ENCODE data around the gene RSBN1. TPM values are rescaled to one million over a fixed set of nuclear protein-coding genes. Genes with fewer than 3 reads are reported as not detected.

RSBN1 gene
- total and polyA plus RNA-seq, 7 donors, result 5.4 to 33.9 (median 15.5) TPM

DNA sequence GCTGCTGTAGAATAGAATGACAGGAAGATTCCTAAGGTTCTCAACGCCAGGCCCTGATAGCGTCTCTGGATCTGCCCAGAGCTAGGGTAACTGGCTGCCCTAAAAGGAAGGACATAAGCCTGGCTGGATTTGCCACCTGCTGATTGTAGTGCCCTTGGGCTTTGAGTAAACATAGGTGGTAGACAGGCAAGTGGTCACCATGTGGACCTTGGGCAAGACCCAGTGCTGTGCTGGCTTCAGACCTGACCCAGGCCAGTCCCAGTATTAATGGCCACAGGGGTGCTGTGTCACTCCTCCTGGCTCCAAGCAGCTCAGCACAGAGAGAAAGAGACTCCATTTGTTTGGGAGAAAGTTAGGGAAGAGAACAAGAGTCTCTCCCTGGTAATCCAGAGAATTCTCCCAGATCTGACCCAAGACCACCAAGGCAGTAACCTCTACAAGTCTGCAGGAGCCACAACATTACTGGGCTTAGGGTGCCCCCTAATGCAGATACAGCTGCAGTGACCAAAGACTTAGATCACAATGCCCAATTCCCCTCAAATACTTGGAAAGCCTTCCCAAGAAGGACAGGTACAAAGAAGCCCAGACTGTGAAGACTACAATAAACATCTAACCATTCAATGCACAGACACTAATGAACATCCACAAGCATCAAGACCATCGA, 97.5 kb downstream of the RSBN1 start:
- WGBS, 2 donors, result 95 to 96% methylated on average over 3 of the region's 3 CpGs
- Histone ChIP-seq H3K36me3 (peaks cover 0 to 31% (median 8%) of the 10 kb centered on the region in 4 donors), H3K4me1 (no peaks in the 10 kb centered on the region), H3K27me3 (no peaks in the 10 kb centered on the region), H3K9me3 (peaks cover 0 to 3% (median 0%) of the 10 kb centered on the region in 4 donors), H3K27ac (no peak overlapping the region), H3K4me3 (no peak overlapping the region)
- TF ChIP-seq EP300 (IDR thresholded peaks at IDR 0.05) (no peak), POLR2A (IDR thresholded peaks at IDR 0.05) (no peak), POLR2AphosphoS5 (IDR thresholded peaks at IDR 0.05) (no peak)
- TF ChIP-seq, protein P1, sequence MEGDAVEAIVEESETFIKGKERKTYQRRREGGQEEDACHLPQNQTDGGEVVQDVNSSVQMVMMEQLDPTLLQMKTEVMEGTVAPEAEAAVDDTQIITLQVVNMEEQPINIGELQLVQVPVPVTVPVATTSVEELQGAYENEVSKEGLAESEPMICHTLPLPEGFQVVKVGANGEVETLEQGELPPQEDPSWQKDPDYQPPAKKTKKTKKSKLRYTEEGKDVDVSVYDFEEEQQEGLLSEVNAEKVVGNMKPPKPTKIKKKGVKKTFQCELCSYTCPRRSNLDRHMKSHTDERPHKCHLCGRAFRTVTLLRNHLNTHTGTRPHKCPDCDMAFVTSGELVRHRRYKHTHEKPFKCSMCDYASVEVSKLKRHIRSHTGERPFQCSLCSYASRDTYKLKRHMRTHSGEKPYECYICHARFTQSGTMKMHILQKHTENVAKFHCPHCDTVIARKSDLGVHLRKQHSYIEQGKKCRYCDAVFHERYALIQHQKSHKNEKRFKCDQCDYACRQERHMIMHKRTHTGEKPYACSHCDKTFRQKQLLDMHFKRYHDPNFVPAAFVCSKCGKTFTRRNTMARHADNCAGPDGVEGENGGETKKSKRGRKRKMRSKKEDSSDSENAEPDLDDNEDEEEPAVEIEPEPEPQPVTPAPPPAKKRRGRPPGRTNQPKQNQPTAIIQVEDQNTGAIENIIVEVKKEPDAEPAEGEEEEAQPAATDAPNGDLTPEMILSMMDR (IDR thresholded peaks at IDR 0.05), result no peak
- intact Hi-C loops (cut with DNase I), result no loop called here
- no peak for DNase-seq

Other genes starting within 250 kb of the RSBN1 start
- 10 to 100 TPM; 11.9 to 22.7 (median 14.4) TPM for gene PHTF1, start 53.0 kb downstream of the RSBN1 start, total RNA-seq
- 1 to 10 TPM; 2.4 to 8.7 (median 4.2) TPM for gene PHTF1, start 53.0 kb downstream of the RSBN1 start, polyA plus RNA-seq
- 1 to 10 TPM in 3 of 4 donors, under 1 TPM in 1; 0.71 to 2.4 (median 1.4) TPM for gene PTPN22, start 59.2 kb upstream of the RSBN1 start, total RNA-seq
- 1 to 10 TPM; 1.8 to 4.4 (median 2.1) TPM for gene PTPN22, start 59.2 kb upstream of the RSBN1 start, polyA plus RNA-seq
- gene BCL2L15, start 75.1 kb upstream of the RSBN1 start, total RNA-seq, result under 1 TPM; under 0.01 to 0.49 (median 0.34) TPM
- gene BCL2L15, start 75.1 kb upstream of the RSBN1 start, polyA plus RNA-seq, result 10 to 100 TPM; 63.1 to 87.9 (median 85.8) TPM
- 10 to 100 TPM in 2 of 4 donors, 1 to 10 TPM in 2; 6.2 to 15.5 (median 10.8) TPM for gene AP4B1, start 92.3 kb upstream of the RSBN1 start, total RNA-seq
- gene AP4B1, start 92.3 kb upstream of the RSBN1 start, polyA plus RNA-seq, result 10 to 100 TPM in 1 of 3 donors, 1 to 10 TPM in 2; 4.8 to 21.3 (median 7.9) TPM
- gene DCLRE1B, start 92.8 kb upstream of the RSBN1 start, total RNA-seq, result 1 to 10 TPM; 4.3 to 4.9 (median 4.4) TPM
- 1 to 10 TPM; 1.8 to 4.9 (median 2.4) TPM for gene DCLRE1B, start 92.8 kb upstream of the RSBN1 start, polyA plus RNA-seq
- gene HIPK1, start 116.8 kb upstream of the RSBN1 start, total RNA-seq, result 10 to 100 TPM; 47.2 to 57.1 (median 49.9) TPM
- 10 to 100 TPM; 13.8 to 16.9 (median 16.6) TPM for gene HIPK1, start 116.8 kb upstream of the RSBN1 start, polyA plus RNA-seq
- gene OLFML3, start 167.0 kb upstream of the RSBN1 start, total RNA-seq, result 100 to 1,000 TPM in 3 of 4 donors, 10 to 100 TPM in 1; 94.0 to 149 (median 132) TPM
- gene OLFML3, start 167.0 kb upstream of the RSBN1 start, polyA plus RNA-seq, result 10 to 100 TPM; 14.1 to 23.8 (median 21.0) TPM